HepG2 (cell line): Measurements from ENCODE around the gene PAPOLB. TPM values are rescaled to one million over a fixed set of nuclear protein-coding genes. Genes with fewer than 3 reads are reported as not detected.

ENCODE experiments used
- ATAC-seq: fragments of 200-7000 bp; cut with Tn5 transposase; 3 replicates; pipeline ENCODE4 v1.9.1; 2020; ENCODE audit warnings: mild to moderate bottlenecking, moderate library complexity
- BruUV-seq: library from RNA; stranded (reverse); fragments of 400-500 nt; replicated peaks from 2 replicates; lab custom pipeline; 2021; lab: Mats Ljungman, UMichigan
- CTCF ChIA-PET: fragments of 300-600 bp; formaldehyde crosslinking; extraction: SDS; loops from one replicate; lab custom pipeline; 2021; ENCODE audit warnings: low total read pairs, inconsistent platforms, low intra/inter-chr PET ratio; lab: Yijun Ruan, JAX
- POLR2A ChIA-PET: fragments of 350-600 bp; sonication (Branson Sonifier 250); formaldehyde crosslinking; loops from one replicate; lab custom pipeline; 2020; ENCODE audit warnings: antibody characterized with exemption, inconsistent platforms; lab: Yijun Ruan, JAX
- DNase-seq: peaks from one replicate; pipeline ENCODE4 v3.0.0-alpha.2; 2015; ENCODE audit warnings: low spot score
- FAIRE-seq: peaks from 3 replicates; lab custom pipeline; 2011; peaks lifted over from hg19 to GRCh38; lab: Jason Lieb, UNC
- H2AFZ ChIP-seq: one replicate; pipeline ENCODE4 v1.6.1; 2011; ENCODE audit warnings: low read length, inconsistent platforms
- H3K27ac ChIP-seq: fragments of 300-600 bp; 3 replicates; pipeline ENCODE4 v1.8.0; 2011; ENCODE audit warnings: mixed run types, mild to moderate bottlenecking, mixed read lengths, low read length, inconsistent platforms; ENCODE audit not compliant: insufficient read depth; ENCODE audit errors: extremely low read length
- H3K27me3 ChIP-seq, 2 experiments: fragments of 200-600 bp in 1 of 2; 2 replicates in 1 of 2; 3 replicates in 1 of 2; pipeline versions ENCODE4 v1.6.0 to v1.8.0; 2011; ENCODE audit warnings: low read length in 2 of 2, mild to moderate bottlenecking in 2 of 2, moderate library complexity in 2 of 2, inconsistent platforms in 1 of 2; ENCODE audit not compliant: insufficient read depth in 2 of 2, control insufficient read depth in 1 of 2
- H3K36me3 ChIP-seq, 2 experiments: fragments of 200-600 bp in 1 of 2; replicated peaks in 1 of 2; 2 replicates in 1 of 2; 3 replicates in 1 of 2; pipeline versions ENCODE4 v1.5.1 to v1.8.0; 2011; ENCODE audit warnings: low read length in 2 of 2, inconsistent platforms in 1 of 2; ENCODE audit not compliant: insufficient read depth in 2 of 2, control insufficient read depth in 1 of 2
- H3K4me1 ChIP-seq: 2 replicates; pipeline ENCODE4 v1.5.1; 2012; ENCODE audit warnings: low read length, inconsistent platforms; ENCODE audit not compliant: insufficient read depth
- H3K4me2 ChIP-seq: 2 replicates; pipeline ENCODE4 v1.6.0; 2011; ENCODE audit warnings: low read depth, low read length, inconsistent platforms
- H3K4me3 ChIP-seq, 3 experiments: fragments of 200-600 bp in 1 of 3; sonication (generic), shearing (Covaris generic) in 1 of 3; replicated peaks in 1 of 3; 2 replicates each; pipeline ENCODE4 v1.5.1; 2011 to 2016; ENCODE audit warnings: low read length in 3 of 3, inconsistent platforms in 2 of 3, low read depth in 2 of 3, mild to moderate bottlenecking in 2 of 3, control low read depth in 1 of 3, mixed read lengths in 1 of 3; ENCODE audit not compliant: insufficient read depth in 1 of 3
- H3K79me2 ChIP-seq: one replicate; pipeline ENCODE4 v1.6.1; 2011; ENCODE audit warnings: low read length, inconsistent platforms; ENCODE audit not compliant: insufficient read depth
- H3K9ac ChIP-seq: 2 replicates; pipeline ENCODE4 v1.6.0; 2011; ENCODE audit warnings: mild to moderate bottlenecking, low read depth, low read length, inconsistent platforms; ENCODE audit not compliant: insufficient read depth
- H3K9me3 ChIP-seq: 2 replicates; pipeline ENCODE4 v1.5.1; 2012; ENCODE audit warnings: mild to moderate bottlenecking, low read length
- H4K20me1 ChIP-seq: 2 replicates; pipeline ENCODE4 v1.6.0; 2011; ENCODE audit warnings: inconsistent platforms, mild to moderate bottlenecking, low read length, moderate library complexity; ENCODE audit not compliant: insufficient read depth
- AGO1 ChIP-seq: fragments of 200-400 bp; formaldehyde crosslinking; IDR thresholded peaks from 2 replicates; pipeline ENCODE4 v1.6.1; 2017; ENCODE audit warnings: mild to moderate bottlenecking, low read depth, low read length, moderate library complexity; ENCODE audit not compliant: poor library complexity, severe bottlenecking
- HNRNPL ChIP-seq: fragments of 200-400 bp; formaldehyde crosslinking; IDR thresholded peaks from 2 replicates; pipeline ENCODE4 v1.6.1; 2017; ENCODE audit warnings: mild to moderate bottlenecking, low read depth, low read length
- IRX3 ChIP-seq: sonication (generic); formaldehyde crosslinking; IDR thresholded peaks from 2 replicates; pipeline ENCODE4 v1.8.1; 2023; ENCODE audit warnings: mild to moderate bottlenecking, low read depth, missing genetic modification reagents, borderline replicate concordance
- NFE2L1 ChIP-seq: sonication (generic); formaldehyde crosslinking; IDR thresholded peaks from 2 replicates; pipeline ENCODE4 v1.4.0; 2020; ENCODE audit warnings: missing genetic modification reagents, mild to moderate bottlenecking, borderline replicate concordance
- TAF1 ChIP-seq: sonication (generic); formaldehyde crosslinking; IDR thresholded peaks from 2 replicates; pipeline ENCODE4 v1.4.0; 2020; ENCODE audit warnings: missing genetic modification reagents
- ZFX ChIP-seq: sonication (generic); formaldehyde crosslinking; IDR thresholded peaks from 2 replicates; pipeline ENCODE4 v1.4.0; 2020; ENCODE audit warnings: mild to moderate bottlenecking, low read depth, missing genetic modification reagents, moderate library complexity
- ZNF329 ChIP-seq: sonication (generic); formaldehyde crosslinking; IDR thresholded peaks from 2 replicates; pipeline ENCODE4 v1.9.0; 2021; ENCODE audit warnings: low read depth, mild to moderate bottlenecking, missing genetic modification reagents
- ZNF552 ChIP-seq: sonication (generic); formaldehyde crosslinking; IDR thresholded peaks from 2 replicates; pipeline ENCODE4 v1.9.0; 2022; ENCODE audit warnings: missing genetic modification reagents, mild to moderate bottlenecking, borderline replicate concordance
- WGBS: methylation state at CpG from one replicate; pipeline ENCODE4 v1.1.6; 2017; ENCODE audit warnings: low lambda C conversion rate; 5-methylcytosine and 5-hydroxymethylcytosine counted together
- in situ Hi-C: cut with HindIII; loops from 2 replicates; pipeline ENCODE4 v1.10.0; 2017; ENCODE audit warnings: low pct_unique_long_range_greater_than_20kb; ENCODE audit not compliant: extremely low pct_ligation_motif_present
- intact Hi-C: fragments of 100-400 bp; cut with micrococcal nuclease; formaldehyde crosslinking; loops from one replicate; pipeline ENCODE4 v1.10.0; 2022; ENCODE audit not compliant: unreplicated experiment
- polyA plus RNA-seq, 8 experiments: library from polyadenylated mRNA; depleted of rRNA in 3 of 8; stranded (reverse) in 7 of 8; unstranded in 1 of 8; fragments of >200 nt; fragmentation: Illumina TruSeq in 4 of 8; extraction: Trizol in 4 of 8; gene quantifications; 2 replicates each; pipeline versions ENCODE4 v1.2.1 to v1.2.3, GENCODE V29; 2011 to 2016; ENCODE audit warnings: low read depth in 4 of 8, missing spikeins in 1 of 8, mixed read lengths in 1 of 8; ENCODE audit not compliant: insufficient read depth in 1 of 8
- total RNA-seq, 5 experiments: library from RNA; depleted of rRNA; stranded (reverse); fragments of >200 nt; fragmentation: Illumina TruSeq; extraction: Trizol; gene quantifications; 2 replicates each; pipeline ENCODE4 v1.2.3, GENCODE V29; 2016; ENCODE audit warnings: low read depth in 1 of 5
- TF ChIP-seq, protein P1 (sequence below): sonication (generic); formaldehyde crosslinking; IDR thresholded peaks from 2 replicates; pipeline ENCODE4 v1.5.1; 2020; ENCODE audit warnings: mild to moderate bottlenecking, missing genetic modification reagents, borderline replicate concordance
- TF ChIP-seq, protein P2 (sequence below): sonication (generic); IDR thresholded peaks from 2 replicates; pipeline ENCODE4 v1.6.1; 2016; ENCODE audit warnings: low read depth, borderline replicate concordance
- TF ChIP-seq, protein P3 (sequence below): fragments of 450-650 bp; IDR thresholded peaks from 2 replicates; pipeline ENCODE4 v1.6.1; 2016
- TF ChIP-seq, protein P4 (sequence below): sonication (generic); formaldehyde crosslinking; IDR thresholded peaks from 2 replicates; pipeline ENCODE4; 2020; ENCODE audit warnings: missing genetic modification reagents, mild to moderate bottlenecking, borderline replicate concordance
- TF ChIP-seq, protein P5 (sequence below), 2 experiments: sonication (generic) in 1 of 2; formaldehyde crosslinking in 1 of 2; IDR thresholded peaks; 2 replicates each; pipeline versions ENCODE4 v1.5.1 to v1.6.1; 2011 to 2020; ENCODE audit warnings: borderline replicate concordance in 1 of 2, low read depth in 1 of 2, low read length in 1 of 2, mild to moderate bottlenecking in 1 of 2, missing genetic modification reagents in 1 of 2, moderate library complexity in 1 of 2

The PAPOLB gene
- total and polyA plus RNA-seq, 2 of the 13 experiments (the other 11 are each of a cell fraction or from before 2014, with no cell fraction given): not detected

DNA sequence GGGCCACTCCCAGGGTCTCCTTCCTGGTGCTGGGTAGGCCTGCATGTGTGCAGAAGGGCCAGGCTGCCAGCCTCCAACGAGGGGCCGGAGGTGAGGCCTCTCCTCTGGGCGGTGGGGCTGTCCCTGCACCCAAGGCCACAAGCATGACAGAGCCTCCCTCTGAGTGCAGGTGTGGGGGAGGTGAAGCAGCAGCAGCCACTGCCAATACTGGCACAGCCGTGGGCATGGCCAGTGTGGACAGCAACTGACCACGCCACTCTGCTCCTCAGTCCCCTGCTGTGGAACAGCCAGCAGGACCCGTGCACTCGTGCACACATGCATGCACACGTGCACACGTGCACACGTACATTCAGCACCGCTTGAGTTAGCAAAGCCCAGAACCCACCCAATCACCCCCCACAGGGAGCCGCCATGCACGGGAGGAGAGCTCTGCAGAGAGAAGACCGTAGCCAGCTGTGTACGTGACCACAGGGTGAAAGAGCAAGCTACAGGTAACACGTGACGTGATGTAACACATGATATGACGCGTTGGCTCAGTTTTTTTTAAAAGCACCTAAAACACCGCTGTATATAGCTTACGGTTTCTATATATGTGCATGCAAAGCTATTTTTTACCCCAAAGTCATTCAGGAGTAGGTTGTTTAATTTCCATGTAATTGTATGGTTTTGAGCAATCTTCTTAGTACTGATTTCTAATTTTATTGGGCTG, 23.1 kb downstream of the PAPOLB start:
- ChIA-PET POLR2A (no interaction called here), CTCF (no interaction called here)
- Histone ChIP-seq H3K9ac (no peak overlapping the region), H4K20me1 (no peaks in the 10 kb centered on the region), H3K27ac (no peak overlapping the region), H3K4me1 (peaks cover 28% of the 10 kb centered on the region), H3K79me2 (no peaks in the 10 kb centered on the region), H3K4me3 (no peak overlapping the region), H2AFZ (no peak overlapping the region), H3K4me2 (no peak overlapping the region; the same call in 1 of the 2 replicates), H3K27me3 (peaks cover 4 to 21% of the 10 kb centered on the region in 2 experiments; a peak in 4 of 5 replicates), H3K36me3 (no peaks in the 10 kb centered on the region), H3K9me3 (no peaks in the 10 kb centered on the region)
- no peak for DNase-seq
- intact Hi-C loops (no loop called here), in situ Hi-C loops (no loop called here)
- no TSS peak for BruUV-seq
- no peak for FAIRE-seq
- 49% methylated on average over 16 of the region's 21 CpGs for WGBS
- ATAC-seq: peak; percentile 28
- TF ChIP-seq, protein P1, sequence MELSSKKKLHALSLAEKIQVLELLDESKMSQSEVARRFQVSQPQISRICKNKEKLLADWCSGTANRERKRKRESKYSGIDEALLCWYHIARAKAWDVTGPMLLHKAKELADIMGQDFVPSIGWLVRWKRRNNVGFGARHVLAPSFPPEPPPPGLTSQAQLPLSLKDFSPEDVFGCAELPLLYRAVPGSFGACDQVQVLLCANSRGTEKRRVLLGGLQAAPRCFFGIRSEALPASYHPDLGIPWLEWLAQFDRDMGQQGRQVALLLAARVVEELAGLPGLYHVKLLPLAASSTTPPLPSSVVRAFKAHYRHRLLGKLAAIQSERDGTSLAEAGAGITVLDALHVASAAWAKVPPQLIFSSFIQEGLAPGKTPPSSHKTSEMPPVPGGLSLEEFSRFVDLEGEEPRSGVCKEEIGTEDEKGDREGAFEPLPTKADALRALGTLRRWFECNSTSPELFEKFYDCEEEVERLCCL (CRISPR knock-in tag): no peak
- no peak for TF ChIP-seq ZNF329 (CRISPR knock-in tag)
- TF ChIP-seq, protein P2, sequence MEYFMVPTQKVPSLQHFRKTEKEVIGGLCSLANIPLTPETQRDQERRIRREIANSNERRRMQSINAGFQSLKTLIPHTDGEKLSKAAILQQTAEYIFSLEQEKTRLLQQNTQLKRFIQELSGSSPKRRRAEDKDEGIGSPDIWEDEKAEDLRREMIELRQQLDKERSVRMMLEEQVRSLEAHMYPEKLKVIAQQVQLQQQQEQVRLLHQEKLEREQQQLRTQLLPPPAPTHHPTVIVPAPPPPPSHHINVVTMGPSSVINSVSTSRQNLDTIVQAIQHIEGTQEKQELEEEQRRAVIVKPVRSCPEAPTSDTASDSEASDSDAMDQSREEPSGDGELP: peak; percentile 23; the same call in 1 of the 2 replicates
- peak; percentile 46; the same call in 1 of the 2 replicates for TF ChIP-seq ZFX (CRISPR knock-in tag)
- TF ChIP-seq NFE2L1: no peak
- no peak for TF ChIP-seq IRX3 (CRISPR knock-in tag)
- TF ChIP-seq, protein P3, sequence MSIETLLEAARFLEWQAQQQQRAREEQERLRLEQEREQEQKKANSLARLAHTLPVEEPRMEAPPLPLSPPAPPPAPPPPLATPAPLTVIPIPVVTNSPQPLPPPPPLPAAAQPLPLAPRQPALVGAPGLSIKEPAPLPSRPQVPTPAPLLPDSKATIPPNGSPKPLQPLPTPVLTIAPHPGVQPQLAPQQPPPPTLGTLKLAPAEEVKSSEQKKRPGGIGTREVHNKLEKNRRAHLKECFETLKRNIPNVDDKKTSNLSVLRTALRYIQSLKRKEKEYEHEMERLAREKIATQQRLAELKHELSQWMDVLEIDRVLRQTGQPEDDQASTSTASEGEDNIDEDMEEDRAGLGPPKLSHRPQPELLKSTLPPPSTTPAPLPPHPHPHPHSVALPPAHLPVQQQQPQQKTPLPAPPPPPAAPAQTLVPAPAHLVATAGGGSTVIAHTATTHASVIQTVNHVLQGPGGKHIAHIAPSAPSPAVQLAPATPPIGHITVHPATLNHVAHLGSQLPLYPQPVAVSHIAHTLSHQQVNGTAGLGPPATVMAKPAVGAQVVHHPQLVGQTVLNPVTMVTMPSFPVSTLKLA: peak; percentile 74
- TF ChIP-seq, protein P4, sequence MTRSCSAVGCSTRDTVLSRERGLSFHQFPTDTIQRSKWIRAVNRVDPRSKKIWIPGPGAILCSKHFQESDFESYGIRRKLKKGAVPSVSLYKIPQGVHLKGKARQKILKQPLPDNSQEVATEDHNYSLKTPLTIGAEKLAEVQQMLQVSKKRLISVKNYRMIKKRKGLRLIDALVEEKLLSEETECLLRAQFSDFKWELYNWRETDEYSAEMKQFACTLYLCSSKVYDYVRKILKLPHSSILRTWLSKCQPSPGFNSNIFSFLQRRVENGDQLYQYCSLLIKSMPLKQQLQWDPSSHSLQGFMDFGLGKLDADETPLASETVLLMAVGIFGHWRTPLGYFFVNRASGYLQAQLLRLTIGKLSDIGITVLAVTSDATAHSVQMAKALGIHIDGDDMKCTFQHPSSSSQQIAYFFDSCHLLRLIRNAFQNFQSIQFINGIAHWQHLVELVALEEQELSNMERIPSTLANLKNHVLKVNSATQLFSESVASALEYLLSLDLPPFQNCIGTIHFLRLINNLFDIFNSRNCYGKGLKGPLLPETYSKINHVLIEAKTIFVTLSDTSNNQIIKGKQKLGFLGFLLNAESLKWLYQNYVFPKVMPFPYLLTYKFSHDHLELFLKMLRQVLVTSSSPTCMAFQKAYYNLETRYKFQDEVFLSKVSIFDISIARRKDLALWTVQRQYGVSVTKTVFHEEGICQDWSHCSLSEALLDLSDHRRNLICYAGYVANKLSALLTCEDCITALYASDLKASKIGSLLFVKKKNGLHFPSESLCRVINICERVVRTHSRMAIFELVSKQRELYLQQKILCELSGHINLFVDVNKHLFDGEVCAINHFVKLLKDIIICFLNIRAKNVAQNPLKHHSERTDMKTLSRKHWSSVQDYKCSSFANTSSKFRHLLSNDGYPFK (CRISPR knock-in tag): no peak
- TF ChIP-seq TAF1 (CRISPR knock-in tag): no peak
- no peak for TF ChIP-seq AGO1
- TF ChIP-seq, protein P5, sequence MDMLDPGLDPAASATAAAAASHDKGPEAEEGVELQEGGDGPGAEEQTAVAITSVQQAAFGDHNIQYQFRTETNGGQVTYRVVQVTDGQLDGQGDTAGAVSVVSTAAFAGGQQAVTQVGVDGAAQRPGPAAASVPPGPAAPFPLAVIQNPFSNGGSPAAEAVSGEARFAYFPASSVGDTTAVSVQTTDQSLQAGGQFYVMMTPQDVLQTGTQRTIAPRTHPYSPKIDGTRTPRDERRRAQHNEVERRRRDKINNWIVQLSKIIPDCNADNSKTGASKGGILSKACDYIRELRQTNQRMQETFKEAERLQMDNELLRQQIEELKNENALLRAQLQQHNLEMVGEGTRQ (IDR thresholded peaks at IDR 0.05; ENCODE audit: low read depth, low read length): 0 out of 2 replicates have a peak, but pooled peaks have one; percentile 6
- TF ChIP-seq, protein P5 (CRISPR knock-in tag; IDR thresholded peaks at IDR 0.05; ENCODE audit: borderline replicate concordance): no peak
- 0 out of 2 replicates have a peak, but pooled peaks have one; percentile 57 for TF ChIP-seq HNRNPL
- TF ChIP-seq ZNF552 (CRISPR knock-in tag): no peak
